ENCODE measurements around the gene ULBP3.
"Not testable (repeated sequence)": the region's sequence is repeated elsewhere in the genome, so short reads cannot be mapped to it uniquely, and the experiment has no call there.

ULBP3 gene

GRCh38 chr6:150075034-150075421 is 6.1 kb upstream of the ULBP3 start:
- DNase-seq (ENCODE audit: low read depth, low spot score), result no peak
- ChIA-PET POLR2A (no interaction called here), CTCF (interaction anchor here (1.5 to 11.2 kb wide), 6 partner anchors 7 to 321 kb away, joined by 4 to 170 read pairs (median 6); no protein-coding TSS in a partner anchor)
- no peak for TF ChIP-seq CTCF (IDR thresholded peaks at IDR 0.05; ENCODE audit: insufficient read depth, low read length, missing control alignments)
- H3K4me3 ChIP-seq (ENCODE audit: low read depth, low read length), result no peak overlapping the region

GRCh38 chr6:150074396-150075033 is 5.6 kb upstream of the ULBP3 start:
- POLR2A ChIA-PET; DNase-seq (ENCODE audit: low read depth, low spot score); H3K4me3 ChIP-seq (ENCODE audit: low read depth, low read length): not testable (repeated sequence)
- CTCF ChIA-PET, result interaction anchor here (1.2 to 11.2 kb wide), 6 partner anchors 8 to 321 kb away, joined by 3 to 170 read pairs (median 4); no protein-coding TSS in a partner anchor

GRCh38 chr6:150072201-150072600 is 3.3 kb upstream of the ULBP3 start:
- H3K4me3 ChIP-seq (ENCODE audit: low read depth, low read length), result no peak overlapping the region
- CTCF ChIA-PET, result interaction anchor here (0.9 to 11.2 kb wide), 8 partner anchors 8 to 744 kb away, joined by 3 to 170 read pairs (median 5); no protein-coding TSS in a partner anchor
- POLR2A ChIA-PET, result no interaction called here
- no peak for DNase-seq (ENCODE audit: low read depth, low spot score)
- no peak for TF ChIP-seq CTCF (IDR thresholded peaks at IDR 0.05; ENCODE audit: insufficient read depth, low read length, missing control alignments)

- TF ChIP-seq CTCF (IDR thresholded peaks at IDR 0.05; ENCODE audit: insufficient read depth, low read length, missing control alignments), result no peak
- no peak for DNase-seq (ENCODE audit: low read depth, low spot score)
- ChIA-PET CTCF (interaction anchor here (0.6 to 6.0 kb wide), 34 partner anchors 10 to 1276 kb away, joined by 3 to 76 read pairs (median 5); no protein-coding TSS in a partner anchor), POLR2A (no interaction called here)
- H3K4me3 ChIP-seq (ENCODE audit: low read depth, low read length), result no peak overlapping the region
These were observed 1.4 kb upstream of the ULBP3 start for GRCh38 chr6:150070236-150070818.

GRCh38 chr6:150069706-150070105 is 785 bp upstream of the ULBP3 start:
- ChIA-PET CTCF (interaction anchor here (0.8 to 6.0 kb wide), 15 partner anchors 10 to 748 kb away, joined by 3 to 76 read pairs (median 4); no protein-coding TSS in a partner anchor), POLR2A (no interaction called here)
- no peak for TF ChIP-seq CTCF (IDR thresholded peaks at IDR 0.05; ENCODE audit: insufficient read depth, low read length, missing control alignments)
- no peak overlapping the region for H3K4me3 ChIP-seq (ENCODE audit: low read depth, low read length)
- DNase-seq (ENCODE audit: low read depth, low spot score), result no peak

- H3K4me3 ChIP-seq (ENCODE audit: low read depth, low read length), result peak overlapping the region; percentile 76
- CTCF ChIA-PET, result interaction anchor here (1.0 to 5.5 kb wide), 7 partner anchors 12 to 747 kb away, joined by 3 to 76 read pairs (median 4); partner anchors contain the start of gene RAET1L
- DNase-seq (ENCODE audit: low read depth, low spot score), result no peak
- POLR2A ChIA-PET, result interaction anchor here (1.5 kb wide), 1 partner anchor 14 kb away, joined by 4 read pairs; no protein-coding TSS in a partner anchor
- TF ChIP-seq CTCF (IDR thresholded peaks at IDR 0.05; ENCODE audit: insufficient read depth, low read length, missing control alignments), result no peak
These were observed 770 bp downstream of the ULBP3 start for GRCh38 chr6:150068151-150068550.
